ENCODE data around the gene SMARCC1.

The SMARCC1 gene

GRCh38 chr3:47783673-47784072 is 2.0 kb upstream of the SMARCC1 start:
- no peak overlapping the region for H3K4me3 ChIP-seq (ENCODE audit: low read length)
- TF ChIP-seq CTCF (IDR thresholded peaks at IDR 0.05; ENCODE audit: insufficient read depth, low read depth, low read length, missing control alignments) = no peak
- DNase-seq (ENCODE audit: low read depth) = no peak

DNA sequence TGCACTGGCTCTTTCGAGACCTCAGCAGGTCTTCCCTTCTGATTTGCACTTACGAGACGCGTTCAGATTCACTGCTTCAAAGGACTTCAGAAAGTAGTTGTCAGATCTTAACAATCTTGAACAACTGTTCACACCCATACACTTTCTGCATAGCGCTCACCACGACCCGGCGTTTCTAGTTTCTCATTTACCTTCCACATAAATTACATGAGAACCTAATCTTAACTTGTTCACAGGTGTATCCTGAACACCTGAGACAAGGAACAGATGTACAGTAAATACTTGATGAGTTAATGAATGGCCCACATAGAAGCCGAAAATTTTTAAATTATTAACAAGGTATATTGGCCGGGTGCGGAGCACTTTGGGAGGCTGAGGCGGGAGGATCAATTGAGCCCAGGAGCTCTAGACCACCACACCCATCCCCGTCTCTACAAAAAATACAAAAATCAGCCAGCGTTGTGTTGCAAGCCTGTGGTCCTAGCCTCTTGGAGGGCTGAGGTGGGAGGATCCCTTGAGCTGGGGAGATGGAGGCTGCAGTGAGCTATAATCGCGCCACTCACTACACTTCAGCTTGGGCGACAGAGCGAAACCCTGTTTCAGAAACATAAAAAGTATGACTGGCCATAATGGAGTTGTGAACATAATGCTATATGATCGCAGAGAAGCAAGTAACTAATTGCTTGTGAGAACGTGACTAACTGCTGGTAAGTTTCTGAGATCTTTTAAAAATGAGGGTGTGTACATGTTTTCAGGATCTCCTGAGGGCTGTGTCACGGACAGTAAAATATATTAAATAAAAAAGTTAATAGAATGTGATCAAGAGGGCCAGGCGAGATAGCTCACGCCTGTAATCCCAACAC is 984 bp upstream of the SMARCC1 start:
- H3K4me3 ChIP-seq (ENCODE audit: low read length) = peak overlapping the region; percentile 82
- no peak for DNase-seq (ENCODE audit: low read depth)
- no peak for TF ChIP-seq CTCF (IDR thresholded peaks at IDR 0.05; ENCODE audit: insufficient read depth, low read depth, low read length, missing control alignments)

- no peak for TF ChIP-seq CTCF (IDR thresholded peaks at IDR 0.05; ENCODE audit: insufficient read depth, low read depth, low read length, missing control alignments)
- DNase-seq (ENCODE audit: low read depth) = peak; percentile 40
- H3K4me3 ChIP-seq (ENCODE audit: low read length) = peak overlapping the region; percentile 82
Measured at GRCh38 chr3:47780741-47781684, 680 bp downstream of the SMARCC1 start.

DNA sequence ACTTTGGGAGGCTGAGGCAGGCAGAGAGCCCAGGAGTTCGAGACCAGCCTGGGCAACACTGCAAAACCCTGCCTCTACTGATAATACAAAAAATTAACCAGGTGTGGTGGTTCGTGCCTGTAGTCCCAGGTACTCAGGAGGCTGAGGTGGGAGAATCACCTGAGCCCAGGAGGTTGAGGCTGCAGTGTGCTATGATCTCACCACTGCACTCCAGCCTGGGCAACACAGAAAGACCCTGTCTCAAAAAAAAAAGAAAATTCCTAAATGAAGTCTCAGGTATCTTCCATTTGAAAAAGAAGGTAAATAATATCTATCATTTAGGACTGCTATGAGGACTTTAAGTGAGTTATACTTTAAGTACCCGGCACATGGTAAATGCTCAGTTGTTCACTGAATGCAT is 2.9 kb downstream of the SMARCC1 start:
- TF ChIP-seq CTCF (IDR thresholded peaks at IDR 0.05; ENCODE audit: insufficient read depth, low read depth, low read length, missing control alignments) = no peak
- no peak overlapping the region for H3K4me3 ChIP-seq (ENCODE audit: low read length)
- no peak for DNase-seq (ENCODE audit: low read depth)

DNA sequence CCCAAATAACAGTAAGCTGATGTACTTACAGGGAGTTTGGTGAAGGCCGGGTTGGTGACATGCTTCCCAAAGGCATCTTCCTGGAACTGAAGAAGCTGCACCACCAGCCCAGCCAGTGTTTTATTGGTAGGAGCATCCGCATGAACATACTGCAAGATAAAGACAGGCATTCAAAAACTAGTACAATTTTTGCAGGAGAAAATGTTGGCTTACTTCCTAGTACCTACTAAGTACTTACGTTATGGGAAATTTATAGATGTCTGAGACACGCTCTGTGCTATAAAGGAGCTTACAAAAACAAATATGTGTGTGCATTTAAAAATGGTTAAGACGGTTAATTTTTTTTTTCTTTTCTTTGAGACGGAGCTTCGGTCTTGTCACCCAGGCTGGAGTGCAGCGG is 8.9 kb downstream of the SMARCC1 start:
- no peak overlapping the region for H3K4me3 ChIP-seq (ENCODE audit: low read length)
- no peak for DNase-seq (ENCODE audit: low read depth)
- TF ChIP-seq CTCF (IDR thresholded peaks at IDR 0.05; ENCODE audit: insufficient read depth, low read depth, low read length, missing control alignments) = no peak

- no peak for TF ChIP-seq CTCF (IDR thresholded peaks at IDR 0.05; ENCODE audit: insufficient read depth, low read depth, low read length, missing control alignments)
- no peak for DNase-seq (ENCODE audit: low read depth)
- H3K4me3 ChIP-seq (ENCODE audit: low read length) = no peak overlapping the region
Measured at GRCh38 chr3:47772047-47772446, 9.6 kb downstream of the SMARCC1 start.

Measured in epithelial cell of esophagus (primary cell).